Activated T-helper 1 cell treated with Interleukin-2 at 50 U/mL for 16 hours (primary cell): ENCODE data around the gene MAL.
"Not testable (repeated sequence)": the region's sequence is repeated elsewhere in the genome, so short reads cannot be mapped to it uniquely, and the experiment has no call there.

Experiments
- DNase-seq: peaks from one replicate; pipeline ENCODE4 v3.0.0-alpha.2; 2020; ENCODE audit warnings: low read depth

MAL gene

GRCh38 chr2:95032868-95033603 is 7.5 kb downstream of the MAL start:
- no peak for DNase-seq

GRCh38 chr2:95034221-95034620 is 8.7 kb downstream of the MAL start:
- DNase-seq: no peak

GRCh38 chr2:95034818-95035217 is 9.3 kb downstream of the MAL start:
- no peak for DNase-seq

GRCh38 chr2:95036596-95037383 is 11.3 kb downstream of the MAL start:
- no peak for DNase-seq

GRCh38 chr2:95037384-95037839 is 11.9 kb downstream of the MAL start:
- no peak for DNase-seq

- not testable (repeated sequence) for DNase-seq
Measured at GRCh38 chr2:95037841-95038585, 12.5 kb downstream of the MAL start.

GRCh38 chr2:95038635-95039298 is 13.3 kb downstream of the MAL start:
- no peak for DNase-seq

- DNase-seq: no peak
Measured at GRCh38 chr2:95039363-95039762, 13.9 kb downstream of the MAL start.

- DNase-seq: no peak
Measured at GRCh38 chr2:95039978-95040377, 14.5 kb downstream of the MAL start.

- DNase-seq: no peak
Measured at GRCh38 chr2:95040426-95040825, 14.9 kb downstream of the MAL start.

- DNase-seq: no peak
Measured at GRCh38 chr2:95041060-95041823, 15.7 kb downstream of the MAL start.

- no peak for DNase-seq
Measured at GRCh38 chr2:95041824-95042442, 16.4 kb downstream of the MAL start.

- DNase-seq: no peak
Measured at GRCh38 chr2:95042472-95043271, 17.2 kb downstream of the MAL start.

- DNase-seq: no peak
Measured at GRCh38 chr2:95043300-95044093, 18.0 kb downstream of the MAL start.

GRCh38 chr2:95044601-95045000 is 19.1 kb downstream of the MAL start:
- DNase-seq: no peak

- DNase-seq: no peak
Measured at GRCh38 chr2:95046371-95047112, 21.0 kb downstream of the MAL start.

GRCh38 chr2:95047629-95048510 is 22.4 kb downstream of the MAL start:
- DNase-seq: no peak
